Measurements from ENCODE around the gene EZH1. TPM values are rescaled to one million over a fixed set of nuclear protein-coding genes. Genes with fewer than 3 reads are reported as not detected.

EZH1 gene
- total RNA-seq, 1 experiment from 2014 or later: 31.7 TPM

GRCh38 chr17:42775534-42776098, 30.8 kb upstream of the EZH1 start:
- no peaks in the 10 kb centered on the region for H3K27me3 Mint-ChIP-seq (ENCODE audit: insufficient read depth, unreplicated experiment)
- H3K4me3 Mint-ChIP-seq (ENCODE audit: unreplicated experiment): no peak overlapping the region
- peak; percentile 27 for DNase-seq (ENCODE audit: unreplicated experiment)
- ChIA-PET POLR2A (interaction anchor here (1.0 kb wide), 1 partner anchor 11 kb away, joined by 3 read pairs; no protein-coding TSS in a partner anchor), CTCF (no interaction called here)
- intact Hi-C loops (cut with micrococcal nuclease): no loop called here
- no peak overlapping the region for H3K27ac Mint-ChIP-seq (ENCODE audit: low read depth, unreplicated experiment)
- peaks cover 25% of the 10 kb centered on the region for H3K36me3 Mint-ChIP-seq (ENCODE audit: insufficient read depth, unreplicated experiment)
- H3K4me1 Mint-ChIP-seq (ENCODE audit: insufficient read depth, unreplicated experiment): peaks cover 8% of the 10 kb centered on the region
- TF ChIP-seq CTCF (IDR thresholded peaks at IDR 0.05; ENCODE audit: unreplicated experiment): no peak
- H3K9me3 Mint-ChIP-seq (ENCODE audit: unreplicated experiment): no peaks in the 10 kb centered on the region
- no TSS peak for BruUV-seq (replicated peaks)

- peaks cover 25% of the 10 kb centered on the region for H3K36me3 Mint-ChIP-seq (ENCODE audit: insufficient read depth, unreplicated experiment)
- ChIA-PET POLR2A (interaction anchor here (0.6 to 3.5 kb wide), 22 partner anchors 8 to 757 kb away, joined by 3 to 31 read pairs (median 6); partner anchors contain the start of genes BECN1, CNTD1, COA3 and DNAJC7), CTCF (interaction anchor here (0.7 to 2.9 kb wide), 3 partner anchors 11 to 196 kb away, joined by 3 to 14 read pairs (median 4); partner anchors contain the start of gene PSMC3IP)
- intact Hi-C loops (cut with micrococcal nuclease): no loop called here
- no TSS peak for BruUV-seq (replicated peaks)
- H3K9me3 Mint-ChIP-seq (ENCODE audit: unreplicated experiment): no peaks in the 10 kb centered on the region
- peaks cover 8% of the 10 kb centered on the region for H3K4me1 Mint-ChIP-seq (ENCODE audit: insufficient read depth, unreplicated experiment)
- H3K27ac Mint-ChIP-seq (ENCODE audit: low read depth, unreplicated experiment): peak overlapping the region; percentile 89
- H3K27me3 Mint-ChIP-seq (ENCODE audit: insufficient read depth, unreplicated experiment): no peaks in the 10 kb centered on the region
- peak; percentile 37 for DNase-seq (ENCODE audit: unreplicated experiment)
- no peak for TF ChIP-seq CTCF (IDR thresholded peaks at IDR 0.05; ENCODE audit: unreplicated experiment)
- H3K4me3 Mint-ChIP-seq (ENCODE audit: unreplicated experiment): peak overlapping the region; percentile 87
Observed at GRCh38 chr17:42774066-42774745, 29.4 kb upstream of the EZH1 start.

GRCh38 chr17:42773290-42774035, 28.6 kb upstream of the EZH1 start, which contains the start of gene VPS25:
Gene VPS25, plus strand, starts transcription at chr17:42773449. Its CDS starts 27 bp downstream, at chr17:42773476.
- intact Hi-C loops (cut with micrococcal nuclease): no loop called here
- CTCF ChIA-PET: interaction anchor here (0.7 to 2.9 kb wide), 5 partner anchors 10 to 195 kb away, joined by 3 to 14 read pairs (median 4); partner anchors contain the start of gene PSMC3IP
- peaks cover 20% of the 10 kb centered on the region for H3K36me3 Mint-ChIP-seq (ENCODE audit: insufficient read depth, unreplicated experiment)
- H3K4me1 Mint-ChIP-seq (ENCODE audit: insufficient read depth, unreplicated experiment): peaks cover 8% of the 10 kb centered on the region
- BruUV-seq (replicated peaks): TSS peak; percentile 65
- POLR2A ChIA-PET: interaction anchor here (0.6 to 3.5 kb wide), 42 partner anchors 9 to 1077 kb away, joined by 3 to 31 read pairs (median 4); partner anchors contain the start of genes BECN1, CAVIN1, CNTD1 and COA3
- TF ChIP-seq CTCF (IDR thresholded peaks at IDR 0.05; ENCODE audit: unreplicated experiment): no peak
- no peaks in the 10 kb centered on the region for H3K27me3 Mint-ChIP-seq (ENCODE audit: insufficient read depth, unreplicated experiment)
- no peaks in the 10 kb centered on the region for H3K9me3 Mint-ChIP-seq (ENCODE audit: unreplicated experiment)
- peak; percentile 84 for DNase-seq (ENCODE audit: unreplicated experiment)
- H3K27ac Mint-ChIP-seq (ENCODE audit: low read depth, unreplicated experiment): peak within 1 kb of the TSS; percentile 89
- H3K4me3 Mint-ChIP-seq (ENCODE audit: unreplicated experiment): peak within 1 kb of the TSS; percentile 87

All from MCF 10A (cell line).